GM13977 (cell line): ENCODE data around the gene MRPL52.

ENCODE experiments used
- DNase-seq: peaks from one replicate; pipeline ENCODE4 v3.0.0; 2012; ENCODE audit warnings: low spot score
- CTCF ChIP-seq: IDR thresholded peaks from 2 replicates; pipeline ENCODE4 v1.5.1; 2012; ENCODE audit warnings: mild to moderate bottlenecking, control low read depth; ENCODE audit not compliant: insufficient read depth; ENCODE audit errors: extremely low read depth, missing control alignments
- in situ Hi-C: fragments of 300-500 bp; cut with MboI; formaldehyde crosslinking; loops from one replicate; pipeline ENCODE4 v1.12.0; 2022; ENCODE audit warnings: low sequenced_read_pairs, low pct_unique_long_range_greater_than_20kb, mixed read lengths, inconsistent platforms; ENCODE audit not compliant: unreplicated experiment

Gene MRPL52

GRCh38 chr14:22839159-22839779 lies 9.6 kb downstream of the MRPL52 start:
- in situ Hi-C loops: no loop called here
- TF ChIP-seq CTCF: no peak
- peak; percentile 25 for DNase-seq

GRCh38 chr14:22841311-22841710 lies 11.6 kb downstream of the MRPL52 start:
- in situ Hi-C loops: no loop called here
- DNase-seq: no peak
- TF ChIP-seq CTCF: no peak

- in situ Hi-C loops: no loop called here
Observed at GRCh38 chr14:22841769-22842168, 12.1 kb downstream of the MRPL52 start.

GRCh38 chr14:22842211-22843122 lies 12.8 kb downstream of the MRPL52 start:
- DNase-seq: peak; percentile 4
- in situ Hi-C loops: no loop called here
- no peak for TF ChIP-seq CTCF

More at GRCh38 chr14:22841769-22842168, 12.1 kb downstream of the MRPL52 start:
- TF ChIP-seq CTCF: no peak
- DNase-seq: peak; percentile 7

- peak; percentile 8 for DNase-seq
- TF ChIP-seq CTCF: no peak
- in situ Hi-C loops: no loop called here
Observed at GRCh38 chr14:22843123-22843925, 13.6 kb downstream of the MRPL52 start.
